GM12892 (cell line): ENCODE data around the gene VPS13D.
"Not testable (repeated sequence)": the region's sequence is repeated elsewhere in the genome, so short reads cannot be mapped to it uniquely, and the experiment has no call there.

ENCODE experiments used
- POLR2A ChIP-seq: IDR thresholded peaks from 2 replicates; pipeline ENCODE4 v1.6.1; 2011; ENCODE audit warnings: low read depth, low read length, control low read depth
- POLR2AphosphoS5 ChIP-seq: IDR thresholded peaks from 2 replicates; pipeline ENCODE4 v1.6.1; 2011; ENCODE audit warnings: low read depth, low read length, control low read depth
- TAF1 ChIP-seq: IDR thresholded peaks from 2 replicates; pipeline ENCODE4 v1.6.1; 2011; ENCODE audit warnings: low read depth, mild to moderate bottlenecking, control low read depth, low read length, borderline replicate concordance

DNA sequence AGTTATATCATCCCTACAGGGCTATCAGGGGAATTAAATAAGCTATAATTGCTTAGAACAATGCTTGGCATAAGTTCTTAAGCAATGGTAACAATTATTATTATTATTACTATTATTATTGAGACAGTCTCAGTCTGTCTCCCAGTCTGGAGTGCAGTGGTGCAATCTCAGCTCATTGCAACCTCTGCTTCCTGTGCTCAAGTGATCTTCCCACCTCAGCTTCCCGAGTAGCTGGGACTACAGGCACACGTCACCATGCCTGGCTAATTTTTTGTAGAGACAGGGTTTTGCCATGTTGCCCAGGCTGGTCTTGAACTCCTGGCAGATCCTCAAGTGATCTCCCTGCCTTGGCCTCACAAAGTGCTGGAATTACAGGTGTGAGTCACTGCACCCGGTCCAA is 308.7 kb downstream of the VPS13D start:
- TF ChIP-seq TAF1, POLR2A, POLR2AphosphoS5: not testable (repeated sequence)
